Astrocyte of the cerebellum (primary cell): Measurements from ENCODE around the gene GLCCI1.

Source experiments
- DNase-seq: peaks from one replicate; pipeline ENCODE4 v3.0.0-alpha.2; 2011; ENCODE audit warnings: low read depth
- H3K4me3 ChIP-seq: 2 replicates; pipeline ENCODE4 v1.5.1; 2011; ENCODE audit warnings: mild to moderate bottlenecking, low read depth, low read length, moderate library complexity
- in situ Hi-C: cut with HindIII; loops from 2 replicates; pipeline ENCODE4 v1.10.0; 2017; ENCODE audit warnings: low sequenced_read_pairs
- TF ChIP-seq, protein P1 (sequence below): IDR thresholded peaks from 2 replicates; pipeline ENCODE4 v1.5.1; 2012; ENCODE audit warnings: low read length, low read depth, moderate library complexity, mild to moderate bottlenecking; ENCODE audit errors: missing control alignments

The GLCCI1 gene

DNA sequence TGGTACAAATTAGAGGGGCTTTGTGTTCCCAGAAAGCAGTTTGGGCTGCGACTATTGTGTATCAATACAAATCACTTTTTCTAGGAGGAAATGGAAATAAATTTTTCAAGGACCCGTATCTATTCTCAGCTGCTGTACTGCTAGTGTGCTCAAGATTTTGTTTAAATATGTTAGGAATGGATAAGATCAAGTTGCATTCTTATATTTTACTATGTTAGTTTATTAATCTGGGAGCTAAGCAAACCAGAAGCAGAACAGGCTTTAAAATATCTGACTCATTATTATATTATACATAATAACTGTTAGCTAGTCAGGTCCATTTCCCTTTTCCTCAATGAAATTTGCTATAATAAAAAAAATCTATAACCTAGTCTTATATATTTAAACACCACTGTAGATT, 11.1 kb upstream of the GLCCI1 start:
- TF ChIP-seq, protein P1, sequence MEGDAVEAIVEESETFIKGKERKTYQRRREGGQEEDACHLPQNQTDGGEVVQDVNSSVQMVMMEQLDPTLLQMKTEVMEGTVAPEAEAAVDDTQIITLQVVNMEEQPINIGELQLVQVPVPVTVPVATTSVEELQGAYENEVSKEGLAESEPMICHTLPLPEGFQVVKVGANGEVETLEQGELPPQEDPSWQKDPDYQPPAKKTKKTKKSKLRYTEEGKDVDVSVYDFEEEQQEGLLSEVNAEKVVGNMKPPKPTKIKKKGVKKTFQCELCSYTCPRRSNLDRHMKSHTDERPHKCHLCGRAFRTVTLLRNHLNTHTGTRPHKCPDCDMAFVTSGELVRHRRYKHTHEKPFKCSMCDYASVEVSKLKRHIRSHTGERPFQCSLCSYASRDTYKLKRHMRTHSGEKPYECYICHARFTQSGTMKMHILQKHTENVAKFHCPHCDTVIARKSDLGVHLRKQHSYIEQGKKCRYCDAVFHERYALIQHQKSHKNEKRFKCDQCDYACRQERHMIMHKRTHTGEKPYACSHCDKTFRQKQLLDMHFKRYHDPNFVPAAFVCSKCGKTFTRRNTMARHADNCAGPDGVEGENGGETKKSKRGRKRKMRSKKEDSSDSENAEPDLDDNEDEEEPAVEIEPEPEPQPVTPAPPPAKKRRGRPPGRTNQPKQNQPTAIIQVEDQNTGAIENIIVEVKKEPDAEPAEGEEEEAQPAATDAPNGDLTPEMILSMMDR: no peak
- no peak overlapping the region for H3K4me3 ChIP-seq
- DNase-seq: no peak
- in situ Hi-C loops: no loop called here

DNA sequence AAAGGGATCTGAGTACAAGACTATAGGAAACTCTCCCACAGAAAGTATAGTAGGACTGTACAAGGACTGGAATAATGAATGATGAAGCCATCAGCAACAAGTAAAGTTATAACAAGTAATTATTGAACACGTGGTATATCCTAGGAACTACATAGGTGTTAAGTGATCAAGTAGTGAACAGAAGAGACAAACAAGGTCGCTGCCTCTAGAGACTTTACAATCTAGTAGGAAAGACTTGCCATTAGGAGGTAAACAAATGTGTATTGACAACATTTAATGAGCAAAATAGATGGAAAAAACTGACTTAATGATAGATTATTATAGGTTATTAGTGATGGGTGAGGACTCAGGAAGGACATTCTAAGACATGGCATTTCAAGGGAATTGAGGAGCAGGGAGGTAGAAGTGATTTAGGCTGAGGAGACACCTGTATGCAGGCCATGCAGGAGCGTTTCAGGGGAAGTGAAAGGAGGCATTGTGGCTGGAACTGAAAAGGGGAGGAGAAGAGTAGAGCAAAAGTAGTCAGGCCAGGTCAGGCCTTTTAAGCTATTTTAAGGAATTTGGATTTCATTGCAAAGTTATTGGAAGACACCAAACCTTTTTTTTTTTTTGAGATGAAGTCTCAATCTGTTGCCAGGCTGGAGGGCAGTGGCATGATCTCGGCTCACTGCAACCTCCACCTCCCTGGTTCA, 8.5 kb upstream of the GLCCI1 start:
- TF ChIP-seq, protein P1: no peak
- H3K4me3 ChIP-seq: no peak overlapping the region
- in situ Hi-C loops: no loop called here
- DNase-seq: no peak

DNA sequence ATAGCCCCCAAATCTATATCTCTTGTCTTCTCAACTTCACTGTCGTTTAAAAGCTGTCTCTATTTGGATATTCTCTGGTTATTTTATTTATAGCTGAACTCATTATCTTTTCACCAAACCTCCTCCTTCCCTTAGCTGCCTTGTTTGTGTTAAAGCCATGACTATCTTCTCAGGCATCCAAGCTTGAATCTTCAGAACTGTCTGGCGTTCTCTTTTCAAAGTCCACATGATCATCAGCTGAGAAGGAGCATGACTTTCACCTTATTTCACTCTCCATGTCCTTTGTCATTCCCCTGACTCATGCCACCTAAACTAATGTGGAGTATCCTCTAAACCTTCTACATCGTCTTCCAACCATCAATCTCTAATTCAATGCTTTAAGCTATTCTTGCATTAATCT, 5.7 kb upstream of the GLCCI1 start:
- TF ChIP-seq, protein P1: no peak
- H3K4me3 ChIP-seq: no peak overlapping the region
- in situ Hi-C loops: no loop called here
- no peak for DNase-seq

DNA sequence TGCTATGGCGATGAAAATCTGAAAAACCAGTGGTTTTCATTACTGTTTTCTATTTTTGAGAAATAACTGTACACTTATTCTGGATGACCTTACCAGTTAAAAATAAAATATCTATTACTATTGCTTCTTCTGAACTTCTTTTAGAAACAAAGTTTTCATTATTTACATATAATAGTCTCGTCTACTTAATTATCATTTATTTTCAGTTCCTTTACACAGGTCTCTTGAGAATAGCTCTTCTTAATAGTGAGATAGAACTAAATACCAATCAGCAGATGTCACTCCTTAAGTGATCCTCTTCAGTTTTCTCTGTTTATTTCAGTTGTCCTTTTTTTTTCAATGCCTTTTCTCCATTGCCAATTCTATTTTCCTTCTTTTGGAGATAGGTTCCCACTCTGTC, 4.3 kb upstream of the GLCCI1 start:
- TF ChIP-seq, protein P1: no peak
- in situ Hi-C loops: no loop called here
- no peak for DNase-seq
- H3K4me3 ChIP-seq: no peak overlapping the region

DNA sequence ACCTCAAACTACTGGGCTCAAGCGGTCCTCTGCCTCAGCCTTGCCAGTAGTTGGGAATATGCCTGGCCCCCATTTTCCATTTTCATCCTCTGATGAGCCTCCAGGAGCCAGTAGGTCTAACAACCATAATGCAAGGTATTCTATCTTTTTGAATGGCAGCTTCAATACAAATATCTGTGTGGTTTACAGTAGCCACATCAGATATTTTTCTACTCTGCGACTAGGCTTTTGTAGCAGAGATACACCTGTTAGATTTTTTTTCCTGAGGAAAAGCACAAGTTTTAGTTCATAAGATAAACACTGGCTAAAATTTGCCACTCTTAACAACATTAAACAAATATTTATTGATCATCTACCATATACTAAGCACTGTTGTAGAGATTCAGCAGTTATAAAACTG, 3.9 kb upstream of the GLCCI1 start:
- in situ Hi-C loops: no loop called here
- TF ChIP-seq, protein P1: no peak
- no peak for DNase-seq
- no peak overlapping the region for H3K4me3 ChIP-seq

DNA sequence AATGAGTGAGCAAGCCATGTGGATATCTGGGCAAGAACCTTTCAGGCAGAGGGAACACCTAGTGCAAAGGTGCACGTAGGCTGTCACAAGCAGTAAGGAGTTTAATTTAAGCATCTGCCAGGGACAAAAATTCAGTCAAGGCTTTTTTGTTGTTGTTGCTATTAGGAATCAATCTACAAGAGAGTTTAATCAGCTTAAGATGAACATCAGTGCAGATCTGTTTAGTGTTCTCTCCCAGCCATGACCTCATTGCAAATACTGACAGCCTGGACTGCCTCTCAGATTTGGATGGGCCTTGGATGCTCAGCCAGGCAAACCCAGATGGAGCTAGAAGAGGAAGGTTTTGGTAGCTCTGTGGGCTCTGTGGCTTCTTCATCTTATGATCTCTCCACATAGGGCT, 3.3 kb upstream of the GLCCI1 start:
- no peak for DNase-seq
- in situ Hi-C loops: no loop called here
- H3K4me3 ChIP-seq: no peak overlapping the region
- TF ChIP-seq, protein P1: no peak
